Articular chondrocyte of knee joint (primary cell): ENCODE results near the gene FAHD2B. TPM values are rescaled to one million over a fixed set of nuclear protein-coding genes. Genes with fewer than 3 reads are reported as not detected.

Source experiments
- small RNA-seq: library from RNA; depleted of rRNA; stranded (forward); fragments of <200 nt; gene quantifications from one replicate; pipeline ENCODE3, GENCODE V24; 2012
- total RNA-seq: library from RNA; depleted of rRNA; stranded (reverse); fragments of >200 nt; gene quantifications from 2 replicates; pipeline ENCODE4 v1.2.3, GENCODE V29; 2012

The FAHD2B gene, protein sequence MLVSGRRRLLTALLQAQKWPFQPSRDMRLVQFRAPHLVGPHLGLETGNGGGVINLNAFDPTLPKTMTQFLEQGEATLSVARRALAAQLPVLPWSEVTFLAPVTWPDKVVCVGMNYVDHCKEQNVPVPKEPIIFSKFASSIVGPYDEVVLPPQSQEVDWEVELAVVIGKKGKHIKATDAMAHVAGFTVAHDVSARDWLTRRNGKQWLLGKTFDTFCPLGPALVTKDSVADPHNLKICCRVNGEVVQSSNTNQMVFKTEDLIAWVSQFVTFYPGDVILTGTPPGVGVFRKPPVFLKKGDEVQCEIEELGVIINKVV
- total RNA-seq: 6.3 and 9.3 TPM in 2 replicates

DNA sequence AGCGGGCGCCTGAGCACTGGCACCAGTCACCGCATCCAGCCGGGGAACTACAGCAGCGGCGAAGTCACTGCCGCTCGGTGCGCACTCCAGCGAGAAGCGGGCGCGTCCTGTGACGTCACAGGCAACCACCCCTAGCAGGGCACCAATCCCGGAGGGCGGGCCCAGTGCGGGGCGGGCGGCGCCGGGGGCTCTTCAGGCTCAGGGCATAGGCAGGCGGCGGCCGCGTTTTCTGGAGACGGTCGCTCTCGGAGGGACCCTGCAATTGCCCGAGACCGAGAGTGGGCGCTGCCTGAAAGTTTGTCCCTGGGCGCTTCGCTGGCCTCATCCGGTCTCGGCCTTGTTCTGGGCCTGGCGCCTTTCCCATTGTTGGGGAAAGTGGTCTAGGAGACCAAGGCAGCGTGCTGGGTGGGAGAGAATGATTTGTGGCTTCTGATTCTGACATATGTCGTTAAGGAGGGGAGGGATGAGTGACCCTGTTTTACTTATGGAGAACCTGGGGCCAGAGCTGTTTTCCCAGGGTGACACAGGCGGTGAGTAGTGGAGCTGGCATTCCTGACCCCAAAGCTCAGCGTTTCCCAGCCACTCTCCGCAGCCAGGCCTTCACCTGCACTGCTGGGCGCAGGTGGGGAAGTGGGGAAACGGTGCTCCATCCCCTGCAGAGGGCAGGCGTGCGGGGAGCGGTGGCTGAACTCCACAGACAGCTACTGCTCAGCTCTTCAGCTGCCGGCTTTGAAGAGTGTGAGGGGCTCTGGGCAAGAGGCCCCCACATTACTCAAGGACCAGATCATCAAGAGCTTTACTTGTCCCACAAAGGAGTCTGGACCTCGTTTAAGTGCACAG, at the start of gene FAHD2B:
FAHD2B (minus strand) TSS at position 111 of the 840 bp plus-strand sequence. CDS start 3,176 bp downstream, outside the sequence.

DNA sequence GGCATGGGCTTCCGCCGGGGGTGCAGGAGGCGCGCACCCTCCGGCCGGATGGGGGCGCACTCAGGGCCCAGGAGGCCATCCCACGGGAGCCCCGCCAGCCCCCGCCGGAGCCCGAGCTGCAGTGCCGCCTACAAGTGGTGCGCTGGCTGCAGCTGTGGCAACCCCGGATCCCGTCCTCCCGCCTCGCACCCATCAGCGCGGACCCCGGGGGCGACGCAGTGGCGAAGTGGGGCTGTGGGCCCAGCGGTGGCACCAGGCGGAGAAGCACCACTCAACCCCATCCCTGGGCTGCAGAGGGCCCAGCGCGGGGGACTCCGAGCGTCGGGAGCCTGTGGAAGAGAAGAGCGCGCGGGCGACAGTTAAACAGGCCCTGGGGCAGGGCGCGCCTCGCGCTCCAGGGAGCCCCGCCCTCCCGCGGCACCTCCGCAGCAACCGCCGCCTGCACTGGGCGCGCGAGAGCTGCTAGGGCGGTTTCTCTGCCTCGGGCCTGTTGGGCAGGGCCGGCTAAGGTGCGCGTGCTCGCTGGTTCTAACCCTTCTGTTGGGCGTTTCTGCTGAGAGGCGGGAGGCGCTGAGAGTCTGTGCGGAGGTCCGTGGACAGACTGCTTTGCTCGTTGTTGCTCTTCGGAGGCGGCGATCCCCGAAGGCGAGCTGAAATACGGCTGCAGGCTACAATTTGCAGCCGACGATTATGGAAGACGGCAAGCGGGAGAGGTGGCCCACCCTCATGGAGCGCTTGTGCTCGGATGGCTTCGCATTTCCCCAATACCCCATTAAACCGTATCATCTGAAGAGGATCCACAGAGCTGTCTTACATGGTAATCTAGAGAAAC, 18.6 kb upstream of the FAHD2B start, which contains the start of gene ANKRD36:
ANKRD36 (plus strand) TSS at position 104 of the 832 bp plus-strand sequence; CDS start at position 691, 587 bp downstream.

Small RNA genes lying within 50 kb of the gene (small RNA-seq; reads per million reads assigned to genes)
- gene AC018892.1 (not detected), gene IGKV1OR2-3 (not detected), gene IGKV2OR2-2 (not detected), gene RN7SL313P (not detected)

Other genes starting within 250 kb of the FAHD2B start
- 5.2 and 5.9 TPM in 2 replicates for gene ANKRD39, start 236.9 kb downstream of the FAHD2B start, total RNA-seq
- gene SEMA4C, start 224.8 kb downstream of the FAHD2B start, total RNA-seq: 17.2 and 20.4 TPM in 2 replicates
- gene FAM178B, start 108.3 kb downstream of the FAHD2B start, total RNA-seq: under 0.01 TPM in 1 of 2 replicates, not detected in the other
- gene ANKRD36, start 18.3 kb upstream of the FAHD2B start, total RNA-seq: 38.7 and 52.5 TPM in 2 replicates